Measurements from ENCODE around the gene PRAMEF5.
"Not testable (repeated sequence)": the region's sequence is repeated elsewhere in the genome, so short reads cannot be mapped to it uniquely, and the experiment has no call there.

- TF ChIP-seq POLR2A, CTCF (IDR thresholded peaks at IDR 0.05): not testable (repeated sequence)
These were observed 25.6 kb downstream of the PRAMEF5 start for GRCh38 chr1:13279617-13280016.

Measured in testis (tissue), 2 donors.